ENCODE measurements around the gene CCL18. TPM values are rescaled to one million over a fixed set of nuclear protein-coding genes. Genes with fewer than 3 reads are reported as not detected.
"Not testable (repeated sequence)": the region's sequence is repeated elsewhere in the genome, so short reads cannot be mapped to it uniquely, and the experiment has no call there.

Gene CCL18
- total RNA-seq, 1 donor from 2014 or later: not detected

DNA sequence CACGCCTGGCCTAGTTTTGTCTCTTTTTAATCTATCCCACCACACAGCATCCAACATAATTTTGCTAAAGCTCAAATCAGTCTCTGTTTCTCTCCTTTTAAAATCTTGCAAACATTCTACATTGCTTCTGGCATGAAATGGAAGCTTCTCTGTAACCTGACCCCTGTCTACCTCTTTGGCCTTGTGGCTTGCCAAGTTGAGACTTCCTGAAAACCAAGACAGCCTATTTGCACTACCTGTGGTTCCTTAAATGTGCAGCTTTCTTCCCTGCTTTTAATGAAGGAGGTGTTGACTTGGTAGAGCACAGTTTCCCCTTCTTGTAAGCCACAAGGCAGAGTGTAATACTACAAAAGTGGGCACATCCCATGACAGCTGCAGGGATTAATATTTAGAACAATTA is 31.9 kb downstream of the CCL18 start:
- Histone ChIP-seq H3K27ac (ENCODE audit: low read depth, low read length) (no peak overlapping the region), H3K9me3 (ENCODE audit: control insufficient read depth in 3 of 3, low read length in 3 of 3) (no peaks in the 10 kb centered on the region), H3K4me3 (ENCODE audit: low read length in 3 of 3) (no peak overlapping the region)

DNA sequence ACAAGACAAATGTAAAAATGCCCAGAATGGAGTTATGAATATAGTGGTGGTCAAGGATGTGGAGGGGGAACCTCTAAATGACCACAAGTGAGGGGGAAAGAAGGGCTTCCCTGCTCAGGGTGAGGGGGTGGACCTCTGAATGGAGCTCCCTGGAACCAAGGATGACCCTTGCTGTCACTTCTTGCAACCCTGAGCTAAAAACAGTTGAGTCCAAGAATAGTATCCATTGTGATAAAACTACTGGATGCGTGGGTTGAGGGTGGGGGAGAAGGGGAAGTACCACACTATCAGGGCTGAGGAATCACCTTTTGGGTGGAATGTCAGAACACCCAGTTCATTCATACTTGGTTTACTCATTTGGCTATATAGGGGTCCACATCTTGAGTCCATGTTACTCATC is 34.9 kb downstream of the CCL18 start:
- not testable (repeated sequence) for H3K27me3 ChIP-seq (ENCODE audit: control insufficient read depth in 3 of 3, insufficient read depth in 3 of 3, low read length in 3 of 3); H3K4me3 ChIP-seq (ENCODE audit: low read length in 3 of 3); H3K27ac ChIP-seq (ENCODE audit: low read depth, low read length); H3K9ac ChIP-seq (ENCODE audit: low read depth in 1 of 3, low read length in 3 of 3); H3K4me1 ChIP-seq (ENCODE audit: control insufficient read depth in 3 of 3, insufficient read depth in 3 of 3, low read length in 3 of 3); H3K36me3 ChIP-seq (ENCODE audit: control insufficient read depth in 3 of 3, insufficient read depth in 3 of 3, low read length in 3 of 3); H3K9me3 ChIP-seq (ENCODE audit: control insufficient read depth in 3 of 3, low read length in 3 of 3)

More for the DNA sequence above, 31.9 kb downstream of the CCL18 start:
- H3K9ac ChIP-seq (ENCODE audit: low read depth in 1 of 3, low read length in 3 of 3): no peak overlapping the region
- no peaks in the 10 kb centered on the region for H3K4me1 ChIP-seq (ENCODE audit: control insufficient read depth in 3 of 3, insufficient read depth in 3 of 3, low read length in 3 of 3)
- H3K27me3 ChIP-seq (ENCODE audit: control insufficient read depth in 3 of 3, insufficient read depth in 3 of 3, low read length in 3 of 3): no peaks in the 10 kb centered on the region
- no peaks in the 10 kb centered on the region for H3K36me3 ChIP-seq (ENCODE audit: control insufficient read depth in 3 of 3, insufficient read depth in 3 of 3, low read length in 3 of 3)

GRCh38 chr17:36103401-36103975 is 39.4 kb downstream of the CCL18 start, which contains the start of gene CCL4:
CCL4 (plus strand) TSS chr17:36103827; CDS start chr17:36103906, 79 bp downstream.
- not testable (repeated sequence) for H3K9ac ChIP-seq (ENCODE audit: low read depth in 1 of 3, low read length in 3 of 3); H3K4me3 ChIP-seq (ENCODE audit: low read length in 3 of 3); H3K9me3 ChIP-seq (ENCODE audit: control insufficient read depth in 3 of 3, low read length in 3 of 3); H3K4me1 ChIP-seq (ENCODE audit: control insufficient read depth in 3 of 3, insufficient read depth in 3 of 3, low read length in 3 of 3); H3K27ac ChIP-seq (ENCODE audit: low read depth, low read length); H3K27me3 ChIP-seq (ENCODE audit: control insufficient read depth in 3 of 3, insufficient read depth in 3 of 3, low read length in 3 of 3); H3K36me3 ChIP-seq (ENCODE audit: control insufficient read depth in 3 of 3, insufficient read depth in 3 of 3, low read length in 3 of 3)

GRCh38 chr17:36104246-36104645 is 40.2 kb downstream of the CCL18 start:
- not testable (repeated sequence) for H3K4me3 ChIP-seq (ENCODE audit: low read length in 3 of 3); H3K4me1 ChIP-seq (ENCODE audit: control insufficient read depth in 3 of 3, insufficient read depth in 3 of 3, low read length in 3 of 3); H3K9me3 ChIP-seq (ENCODE audit: control insufficient read depth in 3 of 3, low read length in 3 of 3); H3K36me3 ChIP-seq (ENCODE audit: control insufficient read depth in 3 of 3, insufficient read depth in 3 of 3, low read length in 3 of 3); H3K27ac ChIP-seq (ENCODE audit: low read depth, low read length); H3K27me3 ChIP-seq (ENCODE audit: control insufficient read depth in 3 of 3, insufficient read depth in 3 of 3, low read length in 3 of 3); H3K9ac ChIP-seq (ENCODE audit: low read depth in 1 of 3, low read length in 3 of 3)

DNA sequence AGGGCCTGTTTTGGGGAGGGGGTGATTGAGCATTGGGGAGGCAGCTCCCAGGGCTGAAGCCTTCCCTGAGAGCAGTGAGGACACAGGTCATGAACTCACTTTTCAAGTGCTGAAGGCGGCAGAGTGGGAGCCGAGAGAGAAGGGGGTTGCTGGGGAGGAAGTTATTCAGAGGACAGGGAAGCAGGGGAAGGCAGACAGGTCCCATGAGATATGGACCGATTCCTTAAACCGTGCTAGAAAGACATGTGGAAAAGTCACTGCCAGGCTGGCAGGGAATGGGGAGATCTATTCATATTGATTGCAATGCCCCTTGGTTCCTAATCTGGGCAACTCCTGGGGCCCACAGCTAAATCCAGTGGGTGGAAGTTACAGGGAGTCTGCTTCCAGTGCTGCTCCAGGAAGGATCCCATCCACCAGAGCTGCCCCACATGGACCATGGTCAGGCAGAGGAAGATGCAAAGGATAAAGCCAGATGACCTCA is 40.7 kb downstream of the CCL18 start:
- H3K36me3 ChIP-seq (ENCODE audit: control insufficient read depth in 3 of 3, insufficient read depth in 3 of 3, low read length in 3 of 3): no peaks in the 10 kb centered on the region
- H3K9ac ChIP-seq (ENCODE audit: low read depth in 1 of 3, low read length in 3 of 3): no peak overlapping the region
- peaks cover 0 to 8% (median 0%) of the 10 kb centered on the region in 3 donors for H3K27me3 ChIP-seq (ENCODE audit: control insufficient read depth in 3 of 3, insufficient read depth in 3 of 3, low read length in 3 of 3)
- H3K4me1 ChIP-seq (ENCODE audit: control insufficient read depth in 3 of 3, insufficient read depth in 3 of 3, low read length in 3 of 3): no peaks in the 10 kb centered on the region
- no peak overlapping the region for H3K27ac ChIP-seq (ENCODE audit: low read depth, low read length)
- H3K4me3 ChIP-seq (ENCODE audit: low read length in 3 of 3): no peak overlapping the region
- H3K9me3 ChIP-seq (ENCODE audit: control insufficient read depth in 3 of 3, low read length in 3 of 3): no peaks in the 10 kb centered on the region

GRCh38 chr17:36105781-36106492 is 41.9 kb downstream of the CCL18 start:
- Histone ChIP-seq H3K4me1 (ENCODE audit: control insufficient read depth in 3 of 3, insufficient read depth in 3 of 3, low read length in 3 of 3) (no peaks in the 10 kb centered on the region), H3K27ac (ENCODE audit: low read depth, low read length) (no peak overlapping the region), H3K9me3 (ENCODE audit: control insufficient read depth in 3 of 3, low read length in 3 of 3) (no peaks in the 10 kb centered on the region), H3K36me3 (ENCODE audit: control insufficient read depth in 3 of 3, insufficient read depth in 3 of 3, low read length in 3 of 3) (no peaks in the 10 kb centered on the region), H3K9ac (ENCODE audit: low read depth in 1 of 3, low read length in 3 of 3) (no peak overlapping the region), H3K27me3 (ENCODE audit: control insufficient read depth in 3 of 3, insufficient read depth in 3 of 3, low read length in 3 of 3) (peaks cover 0 to 8% (median 0%) of the 10 kb centered on the region in 3 donors), H3K4me3 (ENCODE audit: low read length in 3 of 3) (no peak overlapping the region)

DNA sequence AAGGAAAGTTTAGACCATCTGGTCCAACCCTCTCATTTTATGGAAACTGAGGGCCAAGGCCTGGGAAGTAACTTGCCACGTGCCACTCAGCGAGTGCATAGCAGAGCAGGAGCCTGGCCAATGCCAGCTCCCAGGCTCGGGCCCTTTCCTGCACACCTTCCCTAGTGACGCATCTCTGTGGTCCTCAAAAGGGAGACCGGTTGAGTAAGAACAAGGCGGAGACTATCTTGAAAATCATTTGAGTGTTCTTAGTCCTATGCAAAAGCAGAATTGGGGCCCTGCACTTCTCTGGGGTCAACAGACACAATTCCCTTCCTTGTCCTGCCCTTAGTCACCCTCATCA is 42.4 kb downstream of the CCL18 start:
- Histone ChIP-seq H3K27ac (ENCODE audit: low read depth, low read length) (no peak overlapping the region), H3K36me3 (ENCODE audit: control insufficient read depth in 3 of 3, insufficient read depth in 3 of 3, low read length in 3 of 3) (no peaks in the 10 kb centered on the region), H3K4me3 (ENCODE audit: low read length in 3 of 3) (no peak overlapping the region), H3K9ac (ENCODE audit: low read depth in 1 of 3, low read length in 3 of 3) (no peak overlapping the region), H3K9me3 (ENCODE audit: control insufficient read depth in 3 of 3, low read length in 3 of 3) (no peaks in the 10 kb centered on the region), H3K4me1 (ENCODE audit: control insufficient read depth in 3 of 3, insufficient read depth in 3 of 3, low read length in 3 of 3) (no peaks in the 10 kb centered on the region), H3K27me3 (ENCODE audit: control insufficient read depth in 3 of 3, insufficient read depth in 3 of 3, low read length in 3 of 3) (peaks cover 0 to 8% (median 0%) of the 10 kb centered on the region in 3 donors)

- no peaks in the 10 kb centered on the region for H3K9me3 ChIP-seq (ENCODE audit: control insufficient read depth in 3 of 3, low read length in 3 of 3)
- no peak overlapping the region for H3K4me3 ChIP-seq (ENCODE audit: low read length in 3 of 3)
- no peaks in the 10 kb centered on the region for H3K4me1 ChIP-seq (ENCODE audit: control insufficient read depth in 3 of 3, insufficient read depth in 3 of 3, low read length in 3 of 3)
- no peak overlapping the region for H3K9ac ChIP-seq (ENCODE audit: low read depth in 1 of 3, low read length in 3 of 3)
- H3K27me3 ChIP-seq (ENCODE audit: control insufficient read depth in 3 of 3, insufficient read depth in 3 of 3, low read length in 3 of 3): peaks cover 0 to 8% (median 0%) of the 10 kb centered on the region in 3 donors
- no peaks in the 10 kb centered on the region for H3K36me3 ChIP-seq (ENCODE audit: control insufficient read depth in 3 of 3, insufficient read depth in 3 of 3, low read length in 3 of 3)
- H3K27ac ChIP-seq (ENCODE audit: low read depth, low read length): no peak overlapping the region
Measured at GRCh38 chr17:36107660-36108059, 43.6 kb downstream of the CCL18 start.

GRCh38 chr17:36108265-36108664 is 44.2 kb downstream of the CCL18 start:
- H3K4me3 ChIP-seq (ENCODE audit: low read length in 3 of 3); H3K36me3 ChIP-seq (ENCODE audit: control insufficient read depth in 3 of 3, insufficient read depth in 3 of 3, low read length in 3 of 3): not testable (repeated sequence)

GRCh38 chr17:36111068-36111490 is 47.0 kb downstream of the CCL18 start:
- Histone ChIP-seq H3K9me3 (ENCODE audit: control insufficient read depth in 3 of 3, low read length in 3 of 3) (no peaks in the 10 kb centered on the region), H3K4me1 (ENCODE audit: control insufficient read depth in 3 of 3, insufficient read depth in 3 of 3, low read length in 3 of 3) (no peaks in the 10 kb centered on the region), H3K9ac (ENCODE audit: low read depth in 1 of 3, low read length in 3 of 3) (no peak overlapping the region), H3K36me3 (ENCODE audit: control insufficient read depth in 3 of 3, insufficient read depth in 3 of 3, low read length in 3 of 3) (no peaks in the 10 kb centered on the region), H3K27me3 (ENCODE audit: control insufficient read depth in 3 of 3, insufficient read depth in 3 of 3, low read length in 3 of 3) (peaks cover 0 to 4% (median 0%) of the 10 kb centered on the region in 3 donors), H3K27ac (ENCODE audit: low read depth, low read length) (no peak overlapping the region), H3K4me3 (ENCODE audit: low read length in 3 of 3) (no peak overlapping the region)

More at GRCh38 chr17:36108265-36108664, 44.2 kb downstream of the CCL18 start:
- not testable (repeated sequence) for H3K27me3 ChIP-seq (ENCODE audit: control insufficient read depth in 3 of 3, insufficient read depth in 3 of 3, low read length in 3 of 3); H3K4me1 ChIP-seq (ENCODE audit: control insufficient read depth in 3 of 3, insufficient read depth in 3 of 3, low read length in 3 of 3); H3K27ac ChIP-seq (ENCODE audit: low read depth, low read length); H3K9ac ChIP-seq (ENCODE audit: low read depth in 1 of 3, low read length in 3 of 3); H3K9me3 ChIP-seq (ENCODE audit: control insufficient read depth in 3 of 3, low read length in 3 of 3)
